Mesendoderm (in vitro differentiated cells): ENCODE measurements around the gene BRINP1.

Experiments
- DNase-seq: peaks from one replicate; pipeline ENCODE4 v3.0.0; 2013
- H2AK5ac ChIP-seq: 2 replicates; pipeline ENCODE4 v1.6.1; 2013; ENCODE audit warnings: low read length, inconsistent platforms
- H2BK120ac ChIP-seq: 2 replicates; pipeline ENCODE4 v1.6.1; 2013; ENCODE audit warnings: low read depth, mild to moderate bottlenecking, low read length, moderate library complexity, mixed read lengths
- H2BK15ac ChIP-seq: replicated peaks from 2 replicates; pipeline ENCODE4 v1.6.1; 2013; ENCODE audit warnings: low read depth, mild to moderate bottlenecking, moderate library complexity
- H2BK5ac ChIP-seq: 2 replicates; pipeline ENCODE4 v1.6.1; 2013; ENCODE audit warnings: low read length, inconsistent platforms
- H3K18ac ChIP-seq: 2 replicates; pipeline ENCODE4 v1.6.1; 2013; ENCODE audit warnings: mild to moderate bottlenecking, low read length, mixed read lengths
- H3K23ac ChIP-seq: one replicate; pipeline ENCODE4 v1.6.1; 2013; ENCODE audit warnings: low read length
- H3K27ac ChIP-seq: 2 replicates; pipeline ENCODE4 v1.5.1; 2013; ENCODE audit warnings: low read depth, mild to moderate bottlenecking, inconsistent platforms, low read length, moderate library complexity
- H3K27me3 ChIP-seq: 2 replicates; pipeline ENCODE4 v1.6.1; 2013; ENCODE audit warnings: low read length, control low read depth, mild to moderate bottlenecking, inconsistent platforms; ENCODE audit not compliant: insufficient read depth, poor library complexity
- H3K36me3 ChIP-seq: 2 replicates; pipeline ENCODE4 v1.6.1; 2013; ENCODE audit warnings: low read length, inconsistent platforms; ENCODE audit not compliant: control insufficient read depth, insufficient read depth
- H3K4ac ChIP-seq: one replicate; pipeline ENCODE4 v1.6.1; 2013; ENCODE audit warnings: low read depth, mild to moderate bottlenecking, low read length, moderate library complexity
- H3K4me1 ChIP-seq: 2 replicates; pipeline ENCODE4 v1.6.1; 2013; ENCODE audit warnings: low read depth, low read length, inconsistent platforms; ENCODE audit not compliant: control insufficient read depth
- H3K4me2 ChIP-seq: 2 replicates; pipeline ENCODE4 v1.6.1; 2013; ENCODE audit warnings: low read length
- H3K4me3 ChIP-seq: 2 replicates; pipeline ENCODE4 v1.5.1; 2013; ENCODE audit warnings: mild to moderate bottlenecking, low read length
- H3K56ac ChIP-seq: one replicate; pipeline ENCODE4 v1.6.1; 2013; ENCODE audit warnings: low read length
- H3K79me1 ChIP-seq: 2 replicates; pipeline ENCODE4 v1.6.1; 2013; ENCODE audit warnings: low read length, inconsistent platforms
- H3K79me2 ChIP-seq: 2 replicates; pipeline ENCODE4 v1.6.1; 2013; ENCODE audit warnings: mild to moderate bottlenecking, low read length; ENCODE audit not compliant: control insufficient read depth, insufficient read depth
- H3K9ac ChIP-seq: 2 replicates; pipeline ENCODE4 v1.6.1; 2013; ENCODE audit warnings: low read length, inconsistent platforms
- H4K5ac ChIP-seq: one replicate; pipeline ENCODE4 v1.6.1; 2013; ENCODE audit warnings: low read length
- H4K8ac ChIP-seq: one replicate; pipeline ENCODE4 v1.6.1; 2013; ENCODE audit warnings: low read depth, mild to moderate bottlenecking, control low read depth, low read length, moderate library complexity
- WGBS: extraction: QIAGEN DNeasy Blood & Tissue Kit; methylation state at CpG from one replicate; pipeline ENCODE4 v1.1.7; 2013; ENCODE audit warnings: low lambda C conversion rate, missing lambda C conversion rate; ENCODE audit not compliant: insufficient coverage; ENCODE audit errors: extremely low coverage; 5-methylcytosine and 5-hydroxymethylcytosine counted together

Gene BRINP1

GRCh38 chr9:119360237-119360636 lies 9.0 kb downstream of the BRINP1 start:
- Histone ChIP-seq H3K9ac (no peak overlapping the region), H3K4ac (no peak overlapping the region), H3K36me3 (no peaks in the 10 kb centered on the region), H2AK5ac (no peak overlapping the region), H3K4me1 (peaks cover 10% of the 10 kb centered on the region), H2BK120ac (no peak overlapping the region), H3K4me2 (no peak overlapping the region), H3K79me2 (no peaks in the 10 kb centered on the region), H4K5ac (no peak overlapping the region), H4K8ac (no peak overlapping the region), H3K4me3 (no peak overlapping the region), H3K27me3 (no peaks in the 10 kb centered on the region), H2BK5ac (no peak overlapping the region), H3K27ac (no peak overlapping the region), H3K79me1 (no peaks in the 10 kb centered on the region), H2BK15ac (no peak overlapping the region), H3K23ac (no peak overlapping the region), H3K56ac (no peak overlapping the region), H3K18ac (peak overlapping the region; percentile 39)
- WGBS, result no CpG with 5 or more reads among the region's 5 CpGs
- DNase-seq, result peak; percentile 63

GRCh38 chr9:119357336-119358096 lies 11.7 kb downstream of the BRINP1 start:
- Histone ChIP-seq H2AK5ac (no peak overlapping the region), H3K56ac (no peak overlapping the region), H2BK5ac (no peak overlapping the region), H3K27me3 (no peaks in the 10 kb centered on the region), H3K79me1 (no peaks in the 10 kb centered on the region), H3K27ac (no peak overlapping the region), H3K4me2 (no peak overlapping the region), H4K5ac (no peak overlapping the region), H3K4ac (no peak overlapping the region), H2BK120ac (no peak overlapping the region), H3K23ac (no peak overlapping the region), H3K36me3 (no peaks in the 10 kb centered on the region), H3K9ac (no peak overlapping the region), H3K79me2 (no peaks in the 10 kb centered on the region), H2BK15ac (no peak overlapping the region), H3K4me1 (peaks cover 10% of the 10 kb centered on the region), H3K4me3 (no peak overlapping the region), H4K8ac (no peak overlapping the region), H3K18ac (no peak overlapping the region)
- no CpG with 5 or more reads among the region's 2 CpGs for WGBS
- peak; percentile 60 for DNase-seq

- no peaks in the 10 kb centered on the region for H3K27me3 ChIP-seq
- H4K8ac ChIP-seq, result no peak overlapping the region
- H2BK120ac ChIP-seq, result no peak overlapping the region
- no peaks in the 10 kb centered on the region for H3K36me3 ChIP-seq
- no CpG with 5 or more reads among the region's 11 CpGs for WGBS
- no peak overlapping the region for H4K5ac ChIP-seq
- H3K9ac ChIP-seq, result peak overlapping the region; percentile 39
- H3K79me2 ChIP-seq, result no peaks in the 10 kb centered on the region
- peak overlapping the region; percentile 17 for H2BK5ac ChIP-seq
- H3K4ac ChIP-seq, result peak overlapping the region; percentile 9
- H3K23ac ChIP-seq, result no peak overlapping the region
- H2BK15ac ChIP-seq, result no peak overlapping the region
- no peaks in the 10 kb centered on the region for H3K79me1 ChIP-seq
- H3K4me3 ChIP-seq, result no peak overlapping the region
- H2AK5ac ChIP-seq, result no peak overlapping the region
- peaks cover 16% of the 10 kb centered on the region for H3K4me1 ChIP-seq
- no peak overlapping the region for H3K4me2 ChIP-seq
- peak overlapping the region; percentile 62 for H3K56ac ChIP-seq
- peak overlapping the region; percentile 41 for H3K27ac ChIP-seq
- peak overlapping the region; percentile 68 for H3K18ac ChIP-seq
- DNase-seq, result peak; percentile 79
Observed at GRCh38 chr9:119349351-119349825, 19.8 kb downstream of the BRINP1 start.

GRCh38 chr9:119343059-119343990 lies 25.9 kb downstream of the BRINP1 start:
- 100% methylated on average over 1 of the region's 13 CpGs for WGBS
- no peak overlapping the region for H3K4me3 ChIP-seq
- no peaks in the 10 kb centered on the region for H3K27me3 ChIP-seq

GRCh38 chr9:119339056-119339455 lies 30.2 kb downstream of the BRINP1 start:
- DNase-seq, result no peak
- no peak overlapping the region for H3K27ac ChIP-seq
- H3K4ac ChIP-seq, result no peak overlapping the region
- no peak overlapping the region for H3K56ac ChIP-seq
- H3K79me1 ChIP-seq, result no peaks in the 10 kb centered on the region
- H3K23ac ChIP-seq, result no peak overlapping the region
- H3K9ac ChIP-seq, result no peak overlapping the region
- no peak overlapping the region for H4K5ac ChIP-seq
- no peaks in the 10 kb centered on the region for H3K79me2 ChIP-seq
- H2BK15ac ChIP-seq, result no peak overlapping the region
- H2BK120ac ChIP-seq, result no peak overlapping the region
- H2BK5ac ChIP-seq, result no peak overlapping the region
- no peaks in the 10 kb centered on the region for H3K27me3 ChIP-seq
- no peaks in the 10 kb centered on the region for H3K36me3 ChIP-seq
- H2AK5ac ChIP-seq, result no peak overlapping the region
- no peak overlapping the region for H3K4me3 ChIP-seq
- H3K4me1 ChIP-seq, result peaks cover 17% of the 10 kb centered on the region
- H3K18ac ChIP-seq, result no peak overlapping the region
- H4K8ac ChIP-seq, result no peak overlapping the region
- H3K4me2 ChIP-seq, result no peak overlapping the region
- WGBS, result no CpG with 5 or more reads among the region's 3 CpGs

More at GRCh38 chr9:119343059-119343990, 25.9 kb downstream of the BRINP1 start:
- no peaks in the 10 kb centered on the region for H3K79me1 ChIP-seq
- H3K23ac ChIP-seq, result no peak overlapping the region
- no peak overlapping the region for H2BK15ac ChIP-seq
- no peak overlapping the region for H3K9ac ChIP-seq
- H3K4me1 ChIP-seq, result peaks cover 12% of the 10 kb centered on the region
- no peak overlapping the region for H3K18ac ChIP-seq
- H3K79me2 ChIP-seq, result no peaks in the 10 kb centered on the region
- no peak overlapping the region for H3K27ac ChIP-seq
- no peak overlapping the region for H2BK120ac ChIP-seq
- peak overlapping the region; percentile 75 for H2AK5ac ChIP-seq
- no peak overlapping the region for H4K8ac ChIP-seq
- no peak overlapping the region for H4K5ac ChIP-seq
- no peak for DNase-seq
- no peaks in the 10 kb centered on the region for H3K36me3 ChIP-seq
- no peak overlapping the region for H3K4ac ChIP-seq
- H3K4me2 ChIP-seq, result no peak overlapping the region
- H2BK5ac ChIP-seq, result peak overlapping the region; percentile 43
- H3K56ac ChIP-seq, result no peak overlapping the region
